GM12865 (cell line): ENCODE data around the gene FOXE3.

ENCODE experiments used
- DNase-seq: peaks from one replicate; pipeline ENCODE4 v3.0.0; 2010; ENCODE audit warnings: low read depth
- H3K4me3 ChIP-seq: 2 replicates; pipeline ENCODE4 v1.5.1; 2011; ENCODE audit warnings: mild to moderate bottlenecking, low read depth, low read length, control low read depth
- TF ChIP-seq, protein P1 (sequence below): IDR thresholded peaks from 2 replicates; pipeline ENCODE4 v1.5.1; 2011; ENCODE audit warnings: low read length, control low read depth, low read depth, inconsistent platforms; ENCODE audit not compliant: insufficient read depth; ENCODE audit errors: missing control alignments

FOXE3 gene

DNA sequence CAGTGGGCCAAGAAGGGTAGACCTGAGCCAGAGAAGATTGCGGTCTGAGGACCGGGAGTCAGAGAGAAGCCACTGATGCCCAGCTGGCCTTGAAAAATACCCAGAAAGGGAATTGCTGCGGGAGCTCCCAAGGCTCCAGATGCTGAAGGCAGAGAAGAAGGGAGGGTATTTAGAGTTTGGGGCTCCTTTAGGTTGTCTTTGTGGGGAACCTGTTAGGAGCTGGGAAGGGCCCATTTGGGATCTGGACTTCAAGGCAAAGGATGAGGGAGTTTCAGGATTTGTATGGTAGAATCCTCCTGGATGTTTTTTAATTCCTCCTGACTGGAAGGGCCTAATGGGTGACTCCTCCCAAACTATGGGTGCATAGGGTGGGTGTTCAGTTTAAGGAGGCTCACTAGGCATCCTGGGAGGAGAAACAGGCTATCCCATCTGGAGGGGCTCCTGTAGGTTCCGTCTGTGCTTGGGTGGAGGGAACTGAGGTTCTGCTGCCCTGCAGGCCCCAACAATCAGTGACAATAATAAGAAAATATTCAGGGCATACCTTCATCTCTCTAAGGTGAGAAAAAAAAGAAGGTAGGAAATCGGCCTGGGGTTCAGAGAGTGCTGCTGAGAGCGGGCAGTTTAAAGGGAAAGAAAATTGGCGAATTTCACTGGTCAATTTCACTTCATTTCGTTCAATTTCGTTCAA, 26.9 kb downstream of the FOXE3 start:
- DNase-seq: no peak
- TF ChIP-seq, protein P1, sequence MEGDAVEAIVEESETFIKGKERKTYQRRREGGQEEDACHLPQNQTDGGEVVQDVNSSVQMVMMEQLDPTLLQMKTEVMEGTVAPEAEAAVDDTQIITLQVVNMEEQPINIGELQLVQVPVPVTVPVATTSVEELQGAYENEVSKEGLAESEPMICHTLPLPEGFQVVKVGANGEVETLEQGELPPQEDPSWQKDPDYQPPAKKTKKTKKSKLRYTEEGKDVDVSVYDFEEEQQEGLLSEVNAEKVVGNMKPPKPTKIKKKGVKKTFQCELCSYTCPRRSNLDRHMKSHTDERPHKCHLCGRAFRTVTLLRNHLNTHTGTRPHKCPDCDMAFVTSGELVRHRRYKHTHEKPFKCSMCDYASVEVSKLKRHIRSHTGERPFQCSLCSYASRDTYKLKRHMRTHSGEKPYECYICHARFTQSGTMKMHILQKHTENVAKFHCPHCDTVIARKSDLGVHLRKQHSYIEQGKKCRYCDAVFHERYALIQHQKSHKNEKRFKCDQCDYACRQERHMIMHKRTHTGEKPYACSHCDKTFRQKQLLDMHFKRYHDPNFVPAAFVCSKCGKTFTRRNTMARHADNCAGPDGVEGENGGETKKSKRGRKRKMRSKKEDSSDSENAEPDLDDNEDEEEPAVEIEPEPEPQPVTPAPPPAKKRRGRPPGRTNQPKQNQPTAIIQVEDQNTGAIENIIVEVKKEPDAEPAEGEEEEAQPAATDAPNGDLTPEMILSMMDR: no peak

DNA sequence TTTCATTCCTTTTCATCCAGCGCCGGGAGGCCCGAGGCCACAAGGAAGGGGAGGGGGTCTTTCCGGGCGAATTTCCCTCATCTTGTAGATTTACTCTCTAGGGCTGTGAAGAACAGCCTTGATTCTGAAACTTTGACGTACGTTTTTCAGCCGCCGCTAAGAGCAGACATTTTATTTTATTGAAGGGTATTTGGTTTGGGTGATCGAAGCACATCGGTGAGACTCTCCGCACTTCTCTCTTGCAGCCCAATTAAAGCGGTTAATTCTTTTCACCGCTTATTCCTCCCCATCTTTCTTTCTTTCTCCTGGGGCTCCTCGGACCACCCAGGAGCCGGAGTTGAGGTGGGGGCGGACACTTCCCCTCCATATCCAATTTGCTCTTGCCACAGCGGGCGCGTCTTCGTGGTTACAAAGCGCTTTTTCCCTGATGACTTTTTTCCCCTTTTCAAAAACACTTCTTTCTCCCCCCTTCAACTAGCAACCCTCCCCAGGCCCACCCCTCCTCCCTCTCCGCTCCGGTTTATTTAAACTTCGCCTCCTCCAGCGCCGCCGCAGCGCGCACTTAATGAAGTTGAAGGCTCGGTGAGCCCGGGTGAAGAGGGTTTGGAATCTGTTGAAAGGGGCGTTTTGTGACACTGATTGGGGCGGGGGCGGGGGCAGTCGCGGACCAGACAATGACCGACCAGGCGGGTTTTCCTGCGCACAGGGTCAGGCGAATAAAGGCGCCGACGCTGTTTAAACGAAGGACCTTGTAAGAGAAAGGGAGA, 27.6 kb downstream of the FOXE3 start:
- TF ChIP-seq, protein P1: no peak
- no peak for DNase-seq
- H3K4me3 ChIP-seq: no peak overlapping the region

More for the DNA sequence above, 26.9 kb downstream of the FOXE3 start:
- H3K4me3 ChIP-seq: no peak overlapping the region

DNA sequence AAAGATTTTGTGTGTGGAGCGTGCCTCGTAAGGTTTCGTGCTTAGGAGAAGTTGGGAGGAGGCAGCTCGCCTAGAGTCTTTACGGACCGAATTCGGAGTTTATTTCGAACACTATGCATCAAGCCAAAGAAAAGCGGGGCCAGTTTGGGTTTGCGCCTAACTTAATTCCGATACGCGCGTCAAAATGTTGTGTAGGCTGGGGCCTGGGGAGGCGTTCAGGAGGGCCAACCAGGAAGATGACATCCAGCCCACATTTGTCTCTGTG, 28.1 kb downstream of the FOXE3 start:
- TF ChIP-seq, protein P1: no peak
- H3K4me3 ChIP-seq: no peak overlapping the region
- no peak for DNase-seq

DNA sequence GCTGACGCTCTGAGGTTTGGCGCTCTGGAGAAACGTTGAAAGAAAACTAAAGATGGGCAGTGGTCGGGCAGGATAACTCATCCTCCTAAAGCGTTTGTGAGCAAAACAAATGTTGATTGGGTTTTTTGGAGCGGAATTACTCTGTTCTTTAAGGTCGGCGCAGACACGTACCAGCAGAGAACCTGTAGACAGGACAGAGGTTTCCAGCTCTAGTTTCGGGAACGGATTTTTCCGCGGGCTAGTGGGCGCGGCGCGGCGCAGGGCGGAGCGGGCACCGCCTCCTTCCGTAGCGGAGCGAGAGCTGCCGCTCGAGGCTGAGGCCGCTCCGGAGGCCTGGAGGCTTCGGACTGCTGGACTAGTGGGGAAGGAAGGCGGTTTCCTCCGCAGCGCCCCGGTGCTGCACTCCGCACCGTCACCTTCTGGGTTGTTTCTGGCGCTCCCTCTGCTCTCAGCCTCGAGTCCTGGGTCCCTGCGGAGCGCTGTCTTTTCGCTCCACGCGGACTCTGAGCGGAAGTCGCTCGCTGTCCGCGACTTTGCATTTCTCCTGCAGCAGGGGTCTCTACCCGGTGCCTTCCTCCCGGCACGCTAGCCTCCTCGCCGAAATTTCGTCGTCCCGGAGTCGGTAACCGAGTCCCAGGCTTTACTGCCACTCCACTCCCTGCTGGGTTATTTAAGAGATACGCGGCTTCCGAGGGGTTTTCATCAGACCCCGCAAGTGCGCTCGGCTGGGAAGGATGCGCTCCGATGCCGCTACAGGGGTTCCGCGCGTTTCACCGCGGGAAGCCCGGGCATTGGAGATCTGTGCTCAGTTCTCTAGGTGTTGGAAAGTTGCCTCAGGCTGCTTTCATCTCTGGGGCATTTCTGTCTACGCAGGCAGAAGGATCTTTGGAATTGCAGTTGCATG, 28.7 kb downstream of the FOXE3 start:
- no peak overlapping the region; the same call in 1 of the 2 replicates for H3K4me3 ChIP-seq
- no peak for DNase-seq

DNA sequence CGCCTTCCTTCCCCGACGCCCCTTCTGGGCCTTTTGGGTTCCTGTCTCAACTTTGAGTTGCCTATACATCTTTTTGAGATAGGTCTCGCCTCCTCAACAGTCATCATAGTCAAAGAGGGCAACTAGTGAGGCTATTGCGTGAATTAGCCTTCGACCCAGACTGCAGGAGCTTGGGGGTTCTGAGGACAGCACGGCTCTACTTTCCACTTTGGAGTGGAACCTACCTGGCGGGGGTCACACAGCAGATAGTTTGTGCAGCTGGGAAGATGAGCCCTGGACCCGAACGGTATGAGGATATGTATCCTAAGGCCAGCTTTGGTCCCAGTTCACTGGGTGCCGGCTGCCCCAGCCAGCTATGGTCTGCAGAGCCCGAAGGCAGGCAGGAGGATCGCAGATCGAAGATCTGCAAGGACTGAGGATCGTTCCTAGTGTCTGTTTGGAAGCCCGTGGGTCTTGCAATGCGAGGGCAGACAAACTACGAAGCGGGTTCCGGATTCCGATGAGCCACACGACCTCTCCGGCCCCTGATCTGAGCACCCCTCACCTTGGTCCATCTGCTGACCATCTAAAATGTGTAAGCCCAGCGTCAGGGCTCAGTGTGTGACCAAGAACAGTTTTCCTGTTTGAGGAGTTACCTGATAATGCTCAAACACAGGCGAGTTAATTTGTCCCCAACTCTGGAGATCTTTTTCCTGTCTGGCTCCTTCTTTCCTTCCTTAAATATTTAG, 29.9 kb downstream of the FOXE3 start:
- no peak overlapping the region for H3K4me3 ChIP-seq
- TF ChIP-seq, protein P1: no peak

More for the DNA sequence above, 28.7 kb downstream of the FOXE3 start:
- TF ChIP-seq, protein P1: no peak

DNA sequence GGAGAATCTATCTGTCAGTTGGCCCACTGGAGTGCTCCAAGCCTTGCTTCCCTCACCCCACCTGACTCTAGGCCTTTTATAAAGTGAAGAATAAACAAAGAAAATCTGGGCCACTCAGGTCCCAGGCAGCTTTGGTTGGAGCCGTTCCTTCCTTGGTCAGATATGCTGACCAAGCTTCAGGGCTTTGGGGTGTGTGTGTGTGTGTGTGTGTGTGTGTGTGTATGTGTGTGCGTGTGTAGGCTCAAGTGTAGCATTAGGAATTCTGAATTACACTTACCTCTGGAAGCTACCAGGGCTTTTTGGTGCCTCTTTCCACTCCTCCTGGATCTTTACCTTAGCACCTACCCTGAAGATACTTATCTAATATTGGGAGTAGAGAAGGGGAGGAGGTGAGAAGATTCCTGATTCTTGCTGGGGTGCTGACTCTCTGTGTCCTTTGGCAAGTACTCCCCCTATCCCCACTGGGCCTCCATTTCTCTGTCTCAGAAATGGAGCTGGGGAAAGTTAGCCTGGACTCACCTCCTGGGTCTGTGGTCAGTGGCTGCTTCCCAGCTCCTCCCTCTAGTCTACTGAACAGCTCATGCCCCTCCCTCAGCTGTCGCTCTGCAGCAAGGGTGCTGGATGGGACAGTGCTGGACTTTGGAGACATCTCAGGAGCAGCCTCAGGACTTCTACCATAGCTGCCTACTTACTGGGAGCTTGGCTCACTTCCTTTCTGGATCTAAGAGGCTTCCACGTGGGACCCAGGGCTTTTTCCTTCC, 32.6 kb downstream of the FOXE3 start:
- DNase-seq: no peak
- TF ChIP-seq, protein P1: no peak
- no peak overlapping the region for H3K4me3 ChIP-seq

More for the DNA sequence above, 29.9 kb downstream of the FOXE3 start:
- no peak for DNase-seq
